HuH-7.5 (cell line): ENCODE results near the gene MACO1.

ENCODE experiments used
- DNase-seq: peaks from one replicate; pipeline ENCODE4 v3.0.0; 2011; ENCODE audit warnings: low spot score

MACO1 gene

DNA sequence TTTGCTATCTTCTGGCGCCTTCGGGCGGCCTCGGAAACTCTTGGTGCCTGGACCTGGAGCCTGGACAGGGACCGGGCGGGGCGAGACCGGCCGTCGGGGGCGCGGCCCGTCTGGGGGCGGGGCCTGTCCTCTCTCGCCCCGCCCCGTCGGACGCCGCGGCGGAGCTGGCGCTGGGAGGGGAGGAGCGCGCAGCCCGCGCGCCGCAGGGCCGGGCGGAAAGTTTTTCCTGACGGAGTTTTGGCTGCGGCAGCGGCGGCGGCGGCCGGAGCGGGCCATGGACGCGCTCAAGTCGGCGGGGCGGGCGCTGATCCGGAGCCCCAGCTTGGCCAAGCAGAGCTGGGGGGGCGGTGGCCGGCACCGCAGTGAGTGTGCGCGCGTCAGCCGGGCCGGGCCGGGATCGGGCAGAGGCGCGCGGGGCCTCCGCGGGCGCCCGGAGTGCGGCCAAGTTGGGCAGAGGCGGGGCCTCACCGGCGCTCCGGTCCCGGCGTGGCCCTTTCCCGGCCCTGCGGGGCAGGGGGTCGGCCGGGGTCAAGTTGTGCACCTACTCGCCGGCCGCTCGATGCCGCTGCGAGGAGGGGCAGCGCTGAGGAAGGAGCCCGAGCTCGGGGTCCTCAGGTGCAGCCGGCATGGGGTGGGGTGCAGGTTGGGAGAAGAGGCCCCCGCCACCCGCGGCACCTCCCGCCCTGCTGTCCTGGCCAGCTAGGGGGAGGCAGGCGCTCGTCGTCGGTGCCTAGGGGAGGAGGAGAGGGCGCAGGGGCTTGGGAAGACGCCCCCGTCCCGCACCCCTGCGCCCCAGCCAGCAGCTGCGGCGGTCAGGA, 112.9 kb downstream of the MACO1 start, which contains the start of gene LDLRAP1:
TSS of gene LDLRAP1 (plus strand) at position 182 of the 818 bp plus-strand sequence. CDS start at position 275, 93 bp downstream.
- DNase-seq = peak; percentile 68

DNA sequence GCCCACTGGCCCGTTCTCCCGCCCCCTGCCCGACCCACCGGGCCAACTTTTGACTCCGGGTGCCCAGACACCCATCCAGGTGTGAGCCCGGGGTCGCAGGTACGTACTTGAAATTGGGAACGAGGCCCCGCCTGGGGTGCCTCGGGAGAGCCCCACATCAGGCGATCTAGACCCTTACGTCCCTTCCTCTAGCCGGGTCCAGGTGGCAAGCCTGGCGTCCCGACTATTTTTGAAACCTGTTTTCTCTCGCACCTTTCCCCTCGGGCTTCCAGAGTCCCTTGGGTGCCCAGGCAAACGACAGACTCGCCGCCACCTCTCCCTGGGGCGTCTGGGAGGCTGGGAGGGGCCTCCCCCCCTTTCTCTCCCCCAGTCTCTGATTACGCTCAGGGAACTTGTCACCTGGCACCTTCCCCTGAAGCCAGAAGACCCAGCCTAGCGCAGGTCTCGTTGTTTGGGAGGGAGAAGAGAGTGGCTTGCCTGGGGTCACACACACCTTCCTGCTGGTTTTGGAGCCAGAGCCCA, 113.6 kb downstream of the MACO1 start:
- peak; percentile 34 for DNase-seq

DNA sequence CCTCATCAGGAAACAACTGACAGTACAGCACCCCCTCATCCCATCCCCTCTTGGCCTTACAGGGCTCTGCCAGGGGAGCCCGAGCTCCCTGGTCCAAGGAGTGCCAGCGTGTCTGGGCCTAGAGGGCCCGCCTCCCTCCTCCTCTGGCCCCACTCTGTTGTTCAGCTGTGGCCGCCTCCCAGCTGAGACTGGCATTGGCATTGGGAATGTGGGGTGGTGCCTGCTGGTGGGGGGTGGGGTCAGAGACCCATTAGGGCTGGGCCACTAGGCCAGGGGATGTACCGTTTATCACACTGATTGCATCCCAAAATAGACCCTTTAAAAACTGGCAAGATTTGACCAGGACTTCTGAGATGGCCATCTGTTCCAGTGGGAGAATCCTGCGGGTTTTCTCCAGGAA, 114.1 kb downstream of the MACO1 start:
- no peak for DNase-seq

DNA sequence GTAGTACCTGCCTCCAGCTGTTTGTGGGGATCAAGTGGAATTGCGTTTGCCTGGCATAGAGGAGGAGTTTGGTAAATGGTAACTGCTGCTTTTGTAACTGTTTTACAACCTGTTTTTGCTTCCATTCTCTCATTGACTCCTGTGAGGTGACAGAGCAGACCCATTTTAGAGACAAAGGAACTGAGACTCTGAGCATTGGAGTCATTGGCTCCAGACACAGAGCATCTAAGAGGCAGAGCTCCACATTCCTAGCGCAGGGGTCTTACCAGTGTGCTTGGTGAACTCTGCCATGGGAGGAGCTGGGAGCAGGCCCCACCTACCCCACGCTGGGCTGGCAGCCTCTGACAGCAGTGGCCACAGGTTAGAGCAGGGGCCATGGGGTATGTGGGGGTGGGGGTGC, 115.1 kb downstream of the MACO1 start:
- DNase-seq = no peak

DNA sequence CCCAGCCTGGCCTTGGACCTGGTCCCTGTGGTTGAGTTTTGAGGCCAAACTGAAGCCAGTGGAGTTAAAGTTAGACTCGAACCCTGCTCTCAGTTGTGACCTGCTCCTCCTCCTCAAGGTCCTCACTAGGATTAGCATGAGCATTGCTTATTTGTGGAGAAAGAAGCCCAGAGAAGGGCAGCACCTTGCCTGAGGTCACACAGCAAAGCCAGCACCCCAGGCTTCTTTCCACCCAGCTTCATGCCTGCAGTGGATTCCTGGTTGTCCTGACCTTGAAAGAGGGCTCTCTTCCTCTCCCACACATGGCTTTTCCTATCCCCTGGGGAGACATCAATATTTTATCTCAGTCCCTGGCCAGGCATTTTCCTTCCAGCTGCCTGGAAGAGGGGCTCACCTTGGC, 115.5 kb downstream of the MACO1 start:
- no peak for DNase-seq

DNA sequence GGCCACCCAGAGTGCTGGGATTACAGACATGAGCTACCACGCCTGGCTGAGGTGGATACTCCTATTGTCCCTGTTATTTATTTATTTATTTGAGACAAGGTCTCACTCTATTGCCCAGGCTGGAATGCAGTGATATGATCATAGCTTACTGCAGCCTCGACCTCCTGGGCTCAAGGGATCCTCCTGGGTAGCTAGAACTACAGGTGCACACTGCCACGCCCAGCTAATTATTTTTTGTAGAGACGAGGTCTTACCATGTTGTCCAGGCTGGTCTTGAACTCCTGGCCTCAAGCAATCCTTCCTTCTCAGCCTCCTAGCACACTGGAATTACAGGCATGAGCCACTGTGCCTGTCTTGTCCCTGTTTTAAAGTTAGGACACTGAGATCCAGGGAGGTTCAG, 117.9 kb downstream of the MACO1 start:
- no peak for DNase-seq

DNA sequence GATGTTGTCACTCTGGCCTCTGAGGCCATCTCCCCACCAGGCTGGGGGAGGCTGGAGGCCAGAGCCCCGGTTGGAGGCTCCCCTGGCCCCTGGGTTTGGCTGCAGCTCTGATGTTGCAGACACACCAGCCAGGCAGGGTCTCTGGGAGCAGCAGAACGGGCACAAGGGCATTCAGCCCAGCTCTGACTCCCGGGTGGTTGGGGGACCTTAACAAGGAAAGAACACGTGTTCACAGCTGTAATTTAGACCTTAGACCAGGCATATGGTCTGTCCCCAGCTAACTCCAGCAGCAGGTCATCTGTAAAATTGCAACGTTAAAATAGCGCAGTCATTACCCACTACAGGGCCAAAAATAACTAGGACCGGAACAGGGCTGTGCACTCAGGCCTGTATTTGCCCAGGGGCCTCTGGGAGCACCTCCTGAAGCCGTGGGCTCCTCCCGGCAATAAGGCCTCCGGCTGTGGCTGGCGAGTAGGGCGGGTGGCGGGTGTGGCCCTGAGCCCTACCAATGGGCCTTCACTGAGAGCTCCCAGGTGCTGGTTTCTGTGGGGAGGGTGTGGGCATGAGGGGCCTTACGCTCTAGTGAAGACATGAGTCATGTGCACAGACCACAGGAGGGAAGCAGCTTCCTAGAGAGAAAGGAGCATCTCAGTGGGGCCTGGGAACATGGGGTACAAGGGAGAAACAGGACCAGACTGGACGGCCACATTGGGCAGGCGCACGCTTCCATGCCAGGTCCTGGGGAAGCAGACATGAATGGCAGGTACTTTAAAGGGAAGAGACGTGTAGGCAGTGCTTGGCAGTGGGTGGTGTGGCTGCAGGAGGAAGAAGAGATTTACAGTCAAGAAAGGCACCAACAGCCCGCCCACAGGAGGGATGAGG, 118.8 kb downstream of the MACO1 start:
- no peak for DNase-seq
